Measurements from ENCODE around the gene ABL1.

The ABL1 gene

DNA sequence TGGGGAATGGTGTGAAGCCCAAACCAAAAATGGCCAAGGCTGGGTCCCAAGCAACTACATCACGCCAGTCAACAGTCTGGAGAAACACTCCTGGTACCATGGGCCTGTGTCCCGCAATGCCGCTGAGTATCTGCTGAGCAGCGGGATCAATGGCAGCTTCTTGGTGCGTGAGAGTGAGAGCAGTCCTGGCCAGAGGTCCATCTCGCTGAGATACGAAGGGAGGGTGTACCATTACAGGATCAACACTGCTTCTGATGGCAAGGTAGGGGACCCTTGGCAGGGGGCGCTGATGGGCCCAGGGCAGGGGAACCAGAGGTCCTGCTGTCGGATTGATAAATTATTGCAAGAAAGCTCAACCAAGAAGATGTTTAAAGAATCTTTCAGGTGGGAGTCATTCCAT, 19.8 kb downstream of the ABL1 start (continued):
- TF ChIP-seq ZNF571 (tag by site-specific recombination; IDR thresholded peaks at IDR 0.05) (no peak), ZNF146 (tag by site-specific recombination; IDR thresholded peaks at IDR 0.05) (no peak), ZFP41 (tag by site-specific recombination; IDR thresholded peaks at IDR 0.05; ENCODE audit: borderline replicate concordance) (no peak), ZNF623 (tag by site-specific recombination; IDR thresholded peaks at IDR 0.05) (no peak)

DNA sequence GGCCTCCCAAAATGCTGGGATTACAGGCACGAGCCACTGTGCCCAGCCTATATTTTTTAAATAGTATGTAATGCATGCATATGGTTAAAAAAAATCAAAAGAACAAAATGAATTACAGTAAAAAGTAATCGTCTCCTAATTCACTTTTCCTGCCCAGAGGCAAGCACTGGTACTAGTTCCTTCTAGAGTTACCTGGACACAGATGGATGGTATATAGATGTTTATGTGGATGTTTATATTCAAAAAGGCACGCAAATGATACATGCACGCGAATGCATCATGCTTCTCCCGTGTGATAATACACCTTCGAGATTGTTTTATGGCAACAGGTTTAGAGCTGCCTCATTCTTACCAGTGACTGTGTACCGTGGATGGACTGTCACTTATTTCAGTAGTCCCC, 21.4 kb downstream of the ABL1 start:
- no peak overlapping the region for H3K4me3 ChIP-seq (ENCODE audit: low read depth, low read length)
- H3K27ac ChIP-seq (ENCODE audit: extremely low read depth, low read depth, low read length): no peak overlapping the region
- TF ChIP-seq ZNF558 (tag by site-specific recombination; IDR thresholded peaks at IDR 0.05) (no peak), ZNF549 (tag by site-specific recombination; IDR thresholded peaks at IDR 0.05) (no peak), ZNF140 (tag by site-specific recombination; IDR thresholded peaks at IDR 0.05) (no peak), GLIS2 (tag by site-specific recombination; IDR thresholded peaks at IDR 0.05) (no peak), OVOL3 (tag by site-specific recombination; IDR thresholded peaks at IDR 0.05) (no peak), ZNF311 (tag by site-specific recombination; IDR thresholded peaks at IDR 0.05; ENCODE audit: borderline replicate concordance) (no peak), ZNF394 (tag by site-specific recombination; IDR thresholded peaks at IDR 0.05; ENCODE audit: borderline replicate concordance) (no peak), SALL2 (tag by site-specific recombination; IDR thresholded peaks at IDR 0.05; ENCODE audit: borderline replicate concordance) (no peak), ZNF544 (tag by site-specific recombination; IDR thresholded peaks at IDR 0.05) (no peak), ZNF621 (tag by site-specific recombination; IDR thresholded peaks at IDR 0.05) (no peak), SETDB1 (IDR thresholded peaks at IDR 0.05; ENCODE audit: insufficient read length, low read length) (no peak), ZNF223 (tag by site-specific recombination; IDR thresholded peaks at IDR 0.05) (no peak)
- TF ChIP-seq, protein P1, sequence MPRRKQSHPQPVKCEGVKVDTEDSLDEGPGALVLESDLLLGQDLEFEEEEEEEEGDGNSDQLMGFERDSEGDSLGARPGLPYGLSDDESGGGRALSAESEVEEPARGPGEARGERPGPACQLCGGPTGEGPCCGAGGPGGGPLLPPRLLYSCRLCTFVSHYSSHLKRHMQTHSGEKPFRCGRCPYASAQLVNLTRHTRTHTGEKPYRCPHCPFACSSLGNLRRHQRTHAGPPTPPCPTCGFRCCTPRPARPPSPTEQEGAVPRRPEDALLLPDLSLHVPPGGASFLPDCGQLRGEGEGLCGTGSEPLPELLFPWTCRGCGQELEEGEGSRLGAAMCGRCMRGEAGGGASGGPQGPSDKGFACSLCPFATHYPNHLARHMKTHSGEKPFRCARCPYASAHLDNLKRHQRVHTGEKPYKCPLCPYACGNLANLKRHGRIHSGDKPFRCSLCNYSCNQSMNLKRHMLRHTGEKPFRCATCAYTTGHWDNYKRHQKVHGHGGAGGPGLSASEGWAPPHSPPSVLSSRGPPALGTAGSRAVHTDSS (tag by site-specific recombination; IDR thresholded peaks at IDR 0.05): no peak
- TF ChIP-seq, protein P2, sequence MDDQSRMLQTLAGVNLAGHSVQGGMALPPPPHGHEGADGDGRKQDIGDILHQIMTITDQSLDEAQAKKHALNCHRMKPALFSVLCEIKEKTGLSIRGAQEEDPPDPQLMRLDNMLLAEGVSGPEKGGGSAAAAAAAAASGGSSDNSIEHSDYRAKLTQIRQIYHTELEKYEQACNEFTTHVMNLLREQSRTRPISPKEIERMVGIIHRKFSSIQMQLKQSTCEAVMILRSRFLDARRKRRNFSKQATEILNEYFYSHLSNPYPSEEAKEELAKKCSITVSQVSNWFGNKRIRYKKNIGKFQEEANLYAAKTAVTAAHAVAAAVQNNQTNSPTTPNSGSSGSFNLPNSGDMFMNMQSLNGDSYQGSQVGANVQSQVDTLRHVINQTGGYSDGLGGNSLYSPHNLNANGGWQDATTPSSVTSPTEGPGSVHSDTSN (CRISPR knock-in tag; IDR thresholded peaks at IDR 0.05): no peak
- POLR2A ChIA-PET: no interaction called here
- H3K4me1 ChIP-seq (ENCODE audit: control insufficient read depth, insufficient read depth, low read length): no peaks in the 10 kb centered on the region
- no peaks in the 10 kb centered on the region for H3K9me3 ChIP-seq (ENCODE audit: control insufficient read depth, insufficient read depth, low read depth, low read length)
- CTCF ChIA-PET: interaction anchor here (0.7 to 1.2 kb wide), 4 partner anchors 9 to 85 kb away, joined by 3 read pairs; no protein-coding TSS in a partner anchor
- peaks cover 0 to 71% of the 10 kb centered on the region in 2 experiments; a peak in 1 of 3 replicates for H3K36me3 ChIP-seq (ENCODE audit: control insufficient read depth in 2 of 2, insufficient read depth in 1 of 2, low read length in 2 of 2)

DNA sequence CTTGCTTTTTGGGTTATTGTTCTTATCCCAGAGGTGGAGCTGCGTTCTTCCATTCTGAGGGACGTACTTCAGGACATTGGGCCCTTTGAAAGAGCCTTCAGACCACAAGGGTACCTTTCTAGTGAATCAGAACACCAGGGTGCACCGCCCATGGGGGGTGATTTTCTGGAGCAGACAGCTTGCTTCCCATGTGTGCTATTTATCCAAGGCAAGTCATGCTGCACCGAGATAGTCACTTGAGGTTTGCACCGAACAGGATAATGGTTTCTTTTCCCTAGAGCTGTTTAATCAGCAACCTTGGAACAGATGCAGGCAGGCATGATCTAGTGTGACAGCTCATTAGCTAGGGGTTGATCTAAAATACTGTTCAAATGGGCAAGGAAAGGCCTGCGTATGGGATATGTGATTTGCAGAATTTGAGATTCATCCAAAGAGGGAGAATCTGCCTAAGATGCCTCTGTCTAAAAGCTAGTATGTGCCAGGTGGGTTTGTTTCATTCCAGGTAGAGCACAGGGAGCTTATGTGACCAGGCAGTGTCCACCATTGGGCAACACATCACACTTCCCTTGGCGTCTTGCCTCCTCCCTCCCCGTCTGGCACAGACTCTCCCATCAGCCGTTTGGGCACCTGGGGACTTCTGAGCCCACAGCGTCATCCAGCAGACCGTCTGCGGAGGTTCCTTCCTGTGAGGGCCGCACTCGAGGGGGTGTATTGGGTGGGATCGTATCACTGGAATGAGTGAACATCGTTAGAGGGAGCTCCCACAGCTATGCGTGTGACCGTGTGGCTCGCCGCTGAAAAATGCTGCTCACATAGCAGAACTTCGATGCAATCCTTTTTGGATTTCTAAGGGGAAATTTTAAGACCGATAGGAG, 23.0 kb downstream of the ABL1 start:
- no peak overlapping the region for H3K4me3 ChIP-seq (ENCODE audit: low read depth, low read length)
- H3K4me1 ChIP-seq (ENCODE audit: control insufficient read depth, insufficient read depth, low read length): no peaks in the 10 kb centered on the region
- peaks cover 0 to 86% of the 10 kb centered on the region in 2 experiments; a peak in 1 of 3 replicates for H3K36me3 ChIP-seq (ENCODE audit: control insufficient read depth in 2 of 2, insufficient read depth in 1 of 2, low read length in 2 of 2)
- TF ChIP-seq ZNF626 (tag by site-specific recombination; IDR thresholded peaks at IDR 0.05) (no peak), ZNF701 (tag by site-specific recombination; IDR thresholded peaks at IDR 0.05) (no peak), ZNF654 (tag by site-specific recombination; IDR thresholded peaks at IDR 0.05; ENCODE audit: low read depth) (no peak), ZNF2 (tag by site-specific recombination; IDR thresholded peaks at IDR 0.05) (no peak), GLI2 (tag by site-specific recombination; IDR thresholded peaks at IDR 0.05; ENCODE audit: borderline replicate concordance, low read depth) (no peak), ZNF354C (tag by site-specific recombination; IDR thresholded peaks at IDR 0.05; ENCODE audit: borderline replicate concordance, low read depth) (no peak)
- TF ChIP-seq, protein P3, sequence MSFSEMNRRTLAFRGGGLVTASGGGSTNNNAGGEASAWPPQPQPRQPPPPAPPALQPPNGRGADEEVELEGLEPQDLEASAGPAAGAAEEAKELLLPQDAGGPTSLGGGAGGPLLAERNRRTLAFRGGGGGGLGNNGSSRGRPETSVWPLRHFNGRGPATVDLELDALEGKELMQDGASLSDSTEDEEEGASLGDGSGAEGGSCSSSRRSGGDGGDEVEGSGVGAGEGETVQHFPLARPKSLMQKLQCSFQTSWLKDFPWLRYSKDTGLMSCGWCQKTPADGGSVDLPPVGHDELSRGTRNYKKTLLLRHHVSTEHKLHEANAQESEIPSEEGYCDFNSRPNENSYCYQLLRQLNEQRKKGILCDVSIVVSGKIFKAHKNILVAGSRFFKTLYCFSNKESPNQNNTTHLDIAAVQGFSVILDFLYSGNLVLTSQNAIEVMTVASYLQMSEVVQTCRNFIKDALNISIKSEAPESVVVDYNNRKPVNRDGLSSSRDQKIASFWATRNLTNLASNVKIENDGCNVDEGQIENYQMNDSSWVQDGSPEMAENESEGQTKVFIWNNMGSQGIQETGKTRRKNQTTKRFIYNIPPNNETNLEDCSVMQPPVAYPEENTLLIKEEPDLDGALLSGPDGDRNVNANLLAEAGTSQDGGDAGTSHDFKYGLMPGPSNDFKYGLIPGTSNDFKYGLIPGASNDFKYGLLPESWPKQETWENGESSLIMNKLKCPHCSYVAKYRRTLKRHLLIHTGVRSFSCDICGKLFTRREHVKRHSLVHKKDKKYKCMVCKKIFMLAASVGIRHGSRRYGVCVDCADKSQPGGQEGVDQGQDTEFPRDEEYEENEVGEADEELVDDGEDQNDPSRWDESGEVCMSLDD (tag by site-specific recombination; IDR thresholded peaks at IDR 0.05): no peak
- H3K9me3 ChIP-seq (ENCODE audit: control insufficient read depth, insufficient read depth, low read depth, low read length): no peaks in the 10 kb centered on the region
- no peak overlapping the region for H3K27ac ChIP-seq (ENCODE audit: extremely low read depth, low read depth, low read length)
- POLR2A ChIA-PET: interaction anchor here (0.9 to 1.6 kb wide), 7 partner anchors 8 to 165 kb away, joined by 3 to 5 read pairs (median 3); partner anchors contain the start of genes ABL1 and EXOSC2
- CTCF ChIA-PET: interaction anchor here (0.5 to 13.9 kb wide), 16 partner anchors 8 to 1786 kb away, joined by 3 to 365 read pairs (median 6); no protein-coding TSS in a partner anchor

All from HEK293 (cell line).